Inferior parietal cortex (tissue), 1 donor: ENCODE measurements around the gene HOXC6.

Experiments used
- DNase-seq: peaks from one replicate; pipeline ENCODE4 v3.0.0-alpha.2; 2016; ENCODE audit errors: extremely low spot score

HOXC6 gene

GRCh38 chr12:53990311-53991076 is 37.7 kb upstream of the HOXC6 start:
- no peak for DNase-seq

- DNase-seq: no peak
Measured at GRCh38 chr12:53991077-53991460, 37.2 kb upstream of the HOXC6 start.

GRCh38 chr12:53992377-53992889 is 35.8 kb upstream of the HOXC6 start:
- DNase-seq: no peak

GRCh38 chr12:53993162-53994008 is 34.9 kb upstream of the HOXC6 start:
- DNase-seq: no peak

GRCh38 chr12:53994009-53994263 is 34.3 kb upstream of the HOXC6 start:
- no peak for DNase-seq

GRCh38 chr12:53994264-53995001 is 33.8 kb upstream of the HOXC6 start:
- DNase-seq: no peak

GRCh38 chr12:53995002-53995377 is 33.2 kb upstream of the HOXC6 start:
- no peak for DNase-seq

- no peak for DNase-seq
Measured at GRCh38 chr12:53995378-53996239, 32.6 kb upstream of the HOXC6 start.

- DNase-seq: no peak
Measured at GRCh38 chr12:53996240-53997203, 31.7 kb upstream of the HOXC6 start.

GRCh38 chr12:53997204-53998109 is 30.8 kb upstream of the HOXC6 start:
- no peak for DNase-seq

- DNase-seq: no peak
Measured at GRCh38 chr12:53998110-53998899, 29.9 kb upstream of the HOXC6 start.

GRCh38 chr12:53998900-53999236 is 29.4 kb upstream of the HOXC6 start:
- DNase-seq: no peak

- DNase-seq: no peak
Measured at GRCh38 chr12:53999559-54000115, 28.6 kb upstream of the HOXC6 start.

- DNase-seq: no peak
Measured at GRCh38 chr12:54000116-54001114, 27.8 kb upstream of the HOXC6 start, which contains the start of gene HOXC9. HOXC9 (plus strand) TSS chr12:54000161; CDS start chr12:54000189, 28 bp downstream.

GRCh38 chr12:54001283-54002187 is 26.7 kb upstream of the HOXC6 start:
- DNase-seq: no peak
